NCI-H2196 treated with DMSO at 0.1 percent for 48 hours (cell line): Measurements from ENCODE around the gene WDFY4.

ENCODE experiments used
- DNase-seq: peaks from one replicate; lab custom pipeline; 2025; ENCODE audit not compliant: unreplicated experiment; lab: John Stamatoyannopoulos, UW

WDFY4 gene

GRCh38 chr10:48705401-48705938 is 20.8 kb downstream of the WDFY4 start:
- no peak for DNase-seq

- DNase-seq: no peak
Measured at GRCh38 chr10:48707472-48707871, 22.8 kb downstream of the WDFY4 start.

- DNase-seq: no peak
Measured at GRCh38 chr10:48708144-48708543, 23.5 kb downstream of the WDFY4 start.

- no peak for DNase-seq
Measured at GRCh38 chr10:48710647-48711275, 26.1 kb downstream of the WDFY4 start.

GRCh38 chr10:48711830-48712229 is 27.2 kb downstream of the WDFY4 start:
- no peak for DNase-seq

GRCh38 chr10:48714088-48714487 is 29.4 kb downstream of the WDFY4 start:
- DNase-seq: no peak

GRCh38 chr10:48716416-48716815 is 31.7 kb downstream of the WDFY4 start:
- no peak for DNase-seq

- no peak for DNase-seq
Measured at GRCh38 chr10:48720611-48721010, 35.9 kb downstream of the WDFY4 start.

GRCh38 chr10:48722153-48723145 is 37.8 kb downstream of the WDFY4 start:
- DNase-seq: no peak

- no peak for DNase-seq
Measured at GRCh38 chr10:48724127-48724526, 39.5 kb downstream of the WDFY4 start.

- DNase-seq: no peak
Measured at GRCh38 chr10:48725708-48726107, 41.0 kb downstream of the WDFY4 start.

GRCh38 chr10:48727866-48728265 is 43.2 kb downstream of the WDFY4 start:
- no peak for DNase-seq

GRCh38 chr10:48729222-48729621 is 44.5 kb downstream of the WDFY4 start:
- DNase-seq: no peak

GRCh38 chr10:48729941-48730457 is 45.3 kb downstream of the WDFY4 start:
- no peak for DNase-seq

- DNase-seq: no peak
Measured at GRCh38 chr10:48731141-48731540, 46.5 kb downstream of the WDFY4 start.

- DNase-seq: no peak
Measured at GRCh38 chr10:48731654-48732053, 47.0 kb downstream of the WDFY4 start.

- DNase-seq: no peak
Measured at GRCh38 chr10:48733329-48733728, 48.7 kb downstream of the WDFY4 start.

GRCh38 chr10:48735836-48736390 is 51.2 kb downstream of the WDFY4 start:
- no peak for DNase-seq

GRCh38 chr10:48736596-48736995 is 51.9 kb downstream of the WDFY4 start:
- no peak for DNase-seq

GRCh38 chr10:48737886-48738285 is 53.2 kb downstream of the WDFY4 start:
- DNase-seq: no peak

- no peak for DNase-seq
Measured at GRCh38 chr10:48739170-48739569, 54.5 kb downstream of the WDFY4 start.
